ENCODE data around the gene DNAJC30. TPM values are rescaled to one million over a fixed set of nuclear protein-coding genes. Genes with fewer than 3 reads are reported as not detected.
A peak's percentile ranks its signal among the peaks of the same experiment; 100 is the strongest.
"Not testable (repeated sequence)": the region's sequence is repeated elsewhere in the genome, so short reads cannot be mapped to it uniquely, and the experiment has no call there.

The DNAJC30 gene
- total RNA-seq, 1 experiment from 2014 or later: 8.5 TPM

GRCh38 chr7:73676062-73676461 lies 7.2 kb downstream of the DNAJC30 start:
- H3K9me2 ChIP-seq (ENCODE audit: insufficient read depth); DNase-seq (ENCODE audit: low read depth, low spot score); H3K9me3 ChIP-seq (ENCODE audit: control insufficient read depth in 1 of 2, insufficient read depth in 1 of 2, low read depth in 1 of 2, low read length in 2 of 2); POLR2A ChIA-PET; H2AFZ ChIP-seq (ENCODE audit: low read depth, low read length, poor library complexity, severe bottlenecking); H3K4me2 ChIP-seq (ENCODE audit: low read length); BruUV-seq (replicated peaks); H3K4me1 ChIP-seq (ENCODE audit: control insufficient read depth in 1 of 2, insufficient read depth in 2 of 2, low read length in 2 of 2); intact Hi-C loops (cut with micrococcal nuclease); H3K27me3 ChIP-seq (ENCODE audit: insufficient read depth, low read length); H4K20me1 ChIP-seq (ENCODE audit: insufficient read depth); H3K4me3 ChIP-seq (replicated peaks in 1 of 2; ENCODE audit: low read depth in 1 of 2, low read length in 2 of 2); H3K9ac ChIP-seq (ENCODE audit: low read length); H3K27ac ChIP-seq (ENCODE audit: low read depth, low read length); H3K36me3 ChIP-seq (ENCODE audit: control insufficient read depth in 1 of 2, insufficient read depth in 2 of 2, low read length in 2 of 2): not testable (repeated sequence)
- ChIA-PET CTCF (interaction anchor here (1.0 kb wide), 1 partner anchor 69 kb away, joined by 4 read pairs; no protein-coding TSS in a partner anchor), RAD21 (ENCODE audit: low non-redundant PET in 1 of 2, low total read pairs in 2 of 2, uncharacterized antibody in 2 of 2, unreplicated experiment in 2 of 2) (interaction anchor here in 1 of 2 experiments (1.3 kb wide), 1 partner anchor 58 kb away, joined by 3 read pairs; no protein-coding TSS in a partner anchor)
- peak; percentile 88 for ATAC-seq
- TF ChIP-seq RAD21 (IDR thresholded peaks at IDR 0.05; ENCODE audit: low read depth) (peak; percentile 10; the same call in 1 of the 2 replicates), CTCF (IDR thresholded peaks at IDR 0.05 in 2 of 3, conservative IDR thresholded peaks at IDR 0.05 in 1 of 3; ENCODE audit: borderline replicate concordance in 1 of 3, insufficient read depth in 1 of 3, low read depth in 2 of 3, low read length in 2 of 3) (0 out of 6 replicates have a peak, but pooled peaks of 1 of the 3 experiments have one; percentile 9)
- peaks cover 22% of the 10 kb centered on the region for H3K79me2 ChIP-seq (ENCODE audit: insufficient read depth, low read length)

- Histone ChIP-seq H3K9me3 (ENCODE audit: control insufficient read depth in 1 of 2, insufficient read depth in 1 of 2, low read depth in 1 of 2, low read length in 2 of 2) (no peaks in the 10 kb centered on the region; a peak in 1 of 4 replicates), H3K27ac (ENCODE audit: low read depth, low read length) (no peak overlapping the region), H3K27me3 (ENCODE audit: insufficient read depth, low read length) (no peaks in the 10 kb centered on the region), H3K4me2 (ENCODE audit: low read length) (no peak overlapping the region), H3K4me1 (ENCODE audit: control insufficient read depth in 1 of 2, insufficient read depth in 2 of 2, low read length in 2 of 2) (peaks cover 0 to 3% of the 10 kb centered on the region in 2 experiments; a peak in 1 of 4 replicates), H3K36me3 (ENCODE audit: control insufficient read depth in 1 of 2, insufficient read depth in 2 of 2, low read length in 2 of 2) (peaks cover 0 to 5% of the 10 kb centered on the region in 2 experiments; a peak in 1 of 4 replicates), H3K9ac (ENCODE audit: low read length) (no peak overlapping the region), H2AFZ (ENCODE audit: low read depth, low read length, poor library complexity, severe bottlenecking) (no peak overlapping the region), H3K9me2 (ENCODE audit: insufficient read depth) (no peaks in the 10 kb centered on the region), H3K4me3 (replicated peaks in 1 of 2; ENCODE audit: low read depth in 1 of 2, low read length in 2 of 2) (no peak overlapping the region), H3K79me2 (ENCODE audit: insufficient read depth, low read length) (peaks cover 7% of the 10 kb centered on the region; the same call in 1 of the 2 replicates), H4K20me1 (ENCODE audit: insufficient read depth) (no peaks in the 10 kb centered on the region)
- DNase-seq (ENCODE audit: low read depth, low spot score) (no peak), ATAC-seq (no peak)
- no TSS peak for BruUV-seq (replicated peaks)
- intact Hi-C loops (cut with micrococcal nuclease): no loop called here
- ChIA-PET RAD21 (ENCODE audit: low non-redundant PET in 1 of 2, low total read pairs in 2 of 2, uncharacterized antibody in 2 of 2, unreplicated experiment in 2 of 2) (no interaction called here), POLR2A (interaction anchor here (1.0 kb wide), 1 partner anchor 64 kb away, joined by 3 read pairs; the partner anchor contains the start of gene ABHD11), CTCF (no interaction called here)
- TF ChIP-seq RAD21 (IDR thresholded peaks at IDR 0.05; ENCODE audit: low read depth): no peak
Observed at GRCh38 chr7:73674468-73675124, 8.7 kb downstream of the DNAJC30 start.

All from HCT116 (cell line).